A549 (cell line): ENCODE results near the gene SLC40A1. TPM values are rescaled to one million over a fixed set of nuclear protein-coding genes. Genes with fewer than 3 reads are reported as not detected.
A peak's percentile ranks its signal among the peaks of the same experiment; 100 is the strongest.

Experiments
- BHLHE40 ChIP-seq: IDR thresholded peaks from 2 replicates; pipeline ENCODE4 v1.6.1; 2012; ENCODE audit warnings: low read depth, low read length, inconsistent platforms
- CBX2 ChIP-seq: fragments of 200-600 bp; sonication (generic); IDR thresholded peaks from 2 replicates; pipeline ENCODE4 v1.6.1; 2016; ENCODE audit warnings: low read depth, mild to moderate bottlenecking, borderline replicate concordance
- CEBPB ChIP-seq, 2 experiments: fragments of >200 bp in 1 of 2; sonication (Bioruptor Twin) in 1 of 2; formaldehyde crosslinking in 1 of 2; IDR thresholded peaks; 2 replicates each; pipeline ENCODE4 v1.6.1; 2012 to 2016
- CHD2 ChIP-seq: fragments of 150-350 bp; IDR thresholded peaks from 2 replicates; pipeline ENCODE4 v1.6.1; 2014; ENCODE audit warnings: low read length; ENCODE audit not compliant: partially characterized antibody
- CHD4 ChIP-seq: fragments of 200-600 bp; sonication (generic); IDR thresholded peaks from 2 replicates; pipeline ENCODE4 v1.6.1; 2016; ENCODE audit warnings: antibody characterized with exemption, mild to moderate bottlenecking, borderline replicate concordance
- CTCF ChIP-seq: fragments of >200 bp; sonication (Bioruptor Twin); formaldehyde crosslinking; IDR thresholded peaks from 3 replicates; pipeline ENCODE4 v1.5.1; 2016
- EHMT2 ChIP-seq: fragments of 200-600 bp; sonication (generic); IDR thresholded peaks from 2 replicates; pipeline ENCODE4 v1.6.1; 2016; ENCODE audit warnings: antibody characterized with exemption, low read depth, mild to moderate bottlenecking, moderate library complexity
- EP300 ChIP-seq, 2 experiments: fragments of >200 bp; sonication (Bioruptor Twin); formaldehyde crosslinking; IDR thresholded peaks; 2 replicates in 1 of 2; 3 replicates in 1 of 2; pipeline ENCODE4 v1.6.1; 2016 to 2017
- FOSB ChIP-seq: fragments of 250-450 bp; sonication (Bioruptor Pico); IDR thresholded peaks from 2 replicates; pipeline ENCODE4 v1.5.0; 2020; ENCODE audit warnings: mild to moderate bottlenecking, moderate library complexity
- FOXS1 ChIP-seq: fragments of 250-450 bp; sonication (Bioruptor Pico); IDR thresholded peaks from 2 replicates; pipeline ENCODE4 v1.5.0; 2020; ENCODE audit warnings: mild to moderate bottlenecking, moderate library complexity
- GATA3 ChIP-seq: IDR thresholded peaks from 2 replicates; pipeline ENCODE4 v1.6.1; 2012; ENCODE audit warnings: borderline replicate concordance
- HES2 ChIP-seq: fragments of >200 bp; sonication (Bioruptor Twin); formaldehyde crosslinking; IDR thresholded peaks from 2 replicates; pipeline ENCODE4 v1.6.1; 2016
- HEYL ChIP-seq: fragments of 250-450 bp; sonication (Bioruptor Pico); IDR thresholded peaks from 2 replicates; pipeline ENCODE4 v1.8.0; 2021; ENCODE audit warnings: mild to moderate bottlenecking, moderate library complexity
- HOXB13 ChIP-seq: fragments of 250-450 bp; sonication (Bioruptor Pico); IDR thresholded peaks from 2 replicates; pipeline ENCODE4 v1.5.0; 2020; ENCODE audit warnings: low read depth, mild to moderate bottlenecking, moderate library complexity
- HOXB5 ChIP-seq: fragments of 250-450 bp; sonication (Bioruptor Pico); IDR thresholded peaks from 2 replicates; pipeline ENCODE4 v1.5.0; 2020; ENCODE audit warnings: mild to moderate bottlenecking, moderate library complexity
- JUN ChIP-seq, 2 experiments: fragments of >200 bp; sonication (Bioruptor Twin); formaldehyde crosslinking; IDR thresholded peaks; 2 replicates in 1 of 2; 3 replicates in 1 of 2; pipeline ENCODE4 v1.6.1; 2016 to 2017
- KDM1A ChIP-seq: fragments of 200-600 bp; sonication (generic); IDR thresholded peaks from 2 replicates; pipeline ENCODE4 v1.6.1; 2016; ENCODE audit warnings: low read depth, mild to moderate bottlenecking
- KDM5A ChIP-seq: fragments of 200-600 bp; sonication (generic); IDR thresholded peaks from 2 replicates; pipeline ENCODE4 v1.6.1; 2016; ENCODE audit warnings: antibody characterized with exemption, mild to moderate bottlenecking
- MAFK ChIP-seq: fragments of 450-650 bp; IDR thresholded peaks from 2 replicates; pipeline ENCODE4 v1.6.1; 2014; ENCODE audit not compliant: partially characterized antibody
- MAX ChIP-seq: IDR thresholded peaks from 2 replicates; pipeline ENCODE4 v1.6.1; 2012
- MAZ ChIP-seq: fragments of 150-350 bp; IDR thresholded peaks from 2 replicates; pipeline ENCODE4 v1.6.1; 2014; ENCODE audit warnings: antibody characterized with exemption, low read depth, low read length, borderline replicate concordance
- MYC ChIP-seq: IDR thresholded peaks from 2 replicates; pipeline ENCODE4 v1.6.1; 2012; ENCODE audit warnings: mild to moderate bottlenecking, inconsistent platforms, low read length, improper control_type of control experiment, borderline replicate concordance
- PHF8 ChIP-seq: fragments of 200-600 bp; sonication (generic); IDR thresholded peaks from 2 replicates; pipeline ENCODE4 v1.6.1; 2016; ENCODE audit warnings: low read depth, mild to moderate bottlenecking, antibody characterized with exemption, moderate library complexity, borderline replicate concordance
- POLR2A ChIP-seq: IDR thresholded peaks from 2 replicates; pipeline ENCODE4 v1.6.1; 2012; ENCODE audit warnings: mild to moderate bottlenecking, low read length
- POLR2AphosphoS2 ChIP-seq: conservative IDR thresholded peaks from 2 replicates; pipeline ENCODE4 v1.6.1; 2012; ENCODE audit warnings: low read length, improper control_type of control experiment, inconsistent platforms
- RAD21 ChIP-seq, 2 experiments: fragments of >200 bp in 1 of 2; sonication (Bioruptor Twin) in 1 of 2; formaldehyde crosslinking in 1 of 2; IDR thresholded peaks in 1 of 2; conservative IDR thresholded peaks in 1 of 2; 2 replicates in 1 of 2; 3 replicates in 1 of 2; pipeline ENCODE4 v1.6.1; 2012 to 2018; ENCODE audit warnings: inconsistent platforms in 1 of 2
- RCOR1 ChIP-seq: fragments of 150-350 bp; IDR thresholded peaks from 2 replicates; pipeline ENCODE4 v1.6.1; 2014; ENCODE audit warnings: antibody characterized with exemption, low read length, low read depth
- REST ChIP-seq: fragments of 200-600 bp; sonication (generic); IDR thresholded peaks from 2 replicates; pipeline ENCODE4 v1.6.1; 2016; ENCODE audit warnings: antibody characterized with exemption, mild to moderate bottlenecking, moderate library complexity
- RNF2 ChIP-seq: fragments of 200-600 bp; sonication (generic); IDR thresholded peaks from 2 replicates; pipeline ENCODE4 v1.6.1; 2016; ENCODE audit warnings: low read depth, mild to moderate bottlenecking, antibody characterized with exemption, moderate library complexity, borderline replicate concordance
- SMC3 ChIP-seq: fragments of >200 bp; sonication (Bioruptor Twin); formaldehyde crosslinking; IDR thresholded peaks from 3 replicates; pipeline ENCODE4 v1.6.1; 2018; ENCODE audit warnings: inconsistent platforms
- SREBF2 ChIP-seq: fragments of 450-650 bp; IDR thresholded peaks from 2 replicates; pipeline ENCODE4 v1.6.1; 2014; ENCODE audit warnings: mild to moderate bottlenecking, moderate library complexity
- TFCP2L1 ChIP-seq: fragments of 250-450 bp; sonication (Bioruptor Pico); IDR thresholded peaks from 2 replicates; pipeline ENCODE4 v1.5.0; 2021; ENCODE audit warnings: mild to moderate bottlenecking
- TP53 ChIP-seq: fragments of 250-450 bp; sonication (Bioruptor Pico); IDR thresholded peaks from 2 replicates; pipeline ENCODE4 v1.5.0; 2021; ENCODE audit warnings: mild to moderate bottlenecking, moderate library complexity
- ZSCAN20 ChIP-seq: fragments of 250-450 bp; sonication (Bioruptor Pico); IDR thresholded peaks from 2 replicates; pipeline ENCODE4 v1.8.0; 2022; ENCODE audit warnings: mild to moderate bottlenecking, moderate library complexity
- polyA plus RNA-seq, 4 experiments: library from polyadenylated mRNA; depleted of rRNA in 3 of 4; stranded (reverse); fragments of >200 nt; fragmentation: RNase III in 1 of 4; extraction: RNeasy Plus Mini Kit Qiagen cat#74134 plus additional on column Dnase treatment in 1 of 4; gene quantifications; 2 replicates in 3 of 4; 3 replicates in 1 of 4; pipeline ENCODE4 v1.2.3, GENCODE V29; 2011 to 2017
- TF ChIP-seq, protein P1 (sequence below): IDR thresholded peaks from 2 replicates; pipeline ENCODE4 v1.6.1; 2012; ENCODE audit warnings: low read depth, borderline replicate concordance
- TF ChIP-seq, protein P2 (sequence below): IDR thresholded peaks from 2 replicates; pipeline ENCODE4 v1.6.1; 2012
- TF ChIP-seq, protein P3 (sequence below): fragments of 450-650 bp; IDR thresholded peaks from 2 replicates; pipeline ENCODE4 v1.6.1; 2014; ENCODE audit warnings: antibody characterized with exemption

SLC40A1 gene
- polyA plus RNA-seq, 2 of the 4 experiments (the other 2 are of a cell fraction): 8.2 to 12.3 TPM

DNA sequence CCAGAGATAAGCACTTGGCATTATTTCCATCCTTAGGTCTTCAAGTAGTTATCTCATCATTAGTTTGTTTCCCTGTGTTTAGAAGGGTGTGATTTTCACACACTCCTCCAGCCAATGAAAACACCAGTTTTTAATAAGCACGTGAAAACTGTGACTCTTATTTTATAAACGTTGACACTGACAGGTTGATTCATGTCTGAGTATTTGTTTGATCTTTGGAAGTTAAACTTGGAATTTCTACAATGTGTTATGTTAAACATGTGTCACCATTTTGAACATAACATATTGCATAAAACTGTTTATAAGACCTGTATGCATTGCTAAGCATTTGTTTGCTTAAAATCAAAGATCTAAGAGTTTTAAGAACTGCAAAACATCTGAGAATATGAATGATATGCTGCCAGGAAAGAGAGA is 27.6 kb downstream of the SLC40A1 start (continued):
- TF ChIP-seq, protein P1, sequence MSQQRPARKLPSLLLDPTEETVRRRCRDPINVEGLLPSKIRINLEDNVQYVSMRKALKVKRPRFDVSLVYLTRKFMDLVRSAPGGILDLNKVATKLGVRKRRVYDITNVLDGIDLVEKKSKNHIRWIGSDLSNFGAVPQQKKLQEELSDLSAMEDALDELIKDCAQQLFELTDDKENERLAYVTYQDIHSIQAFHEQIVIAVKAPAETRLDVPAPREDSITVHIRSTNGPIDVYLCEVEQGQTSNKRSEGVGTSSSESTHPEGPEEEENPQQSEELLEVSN: no peak; the same call in 1 of the 2 replicates
- peak; percentile 84 for TF ChIP-seq GATA3
- TF ChIP-seq MAFK: no peak
- TF ChIP-seq EP300 (IDR thresholded peaks at IDR 0.05): peak in 1 of 2 experiments; percentile 17; a peak in 1 of 5 replicates
- 0 out of 5 replicates have a peak, but pooled peaks of 1 of the 2 experiments have one; percentile 52 for TF ChIP-seq JUN (IDR thresholded peaks at IDR 0.05)
- TF ChIP-seq FOXS1 (CRISPR knock-in tag): no peak
- no peak for TF ChIP-seq CHD2
- no peak for TF ChIP-seq PHF8
- peak; percentile 44 to 78; a peak in 2 of 4 replicates for TF ChIP-seq CEBPB (IDR thresholded peaks at IDR 0.05)
- TF ChIP-seq RAD21 (conservative IDR thresholded peaks at IDR 0.05 in 1 of 2, IDR thresholded peaks at IDR 0.05 in 1 of 2): no peak
- TF ChIP-seq CTCF: no peak
- TF ChIP-seq CBX2: no peak
- no peak for TF ChIP-seq TFCP2L1 (CRISPR knock-in tag)
- peak; percentile 56 for TF ChIP-seq MAX
- TF ChIP-seq, protein P2, sequence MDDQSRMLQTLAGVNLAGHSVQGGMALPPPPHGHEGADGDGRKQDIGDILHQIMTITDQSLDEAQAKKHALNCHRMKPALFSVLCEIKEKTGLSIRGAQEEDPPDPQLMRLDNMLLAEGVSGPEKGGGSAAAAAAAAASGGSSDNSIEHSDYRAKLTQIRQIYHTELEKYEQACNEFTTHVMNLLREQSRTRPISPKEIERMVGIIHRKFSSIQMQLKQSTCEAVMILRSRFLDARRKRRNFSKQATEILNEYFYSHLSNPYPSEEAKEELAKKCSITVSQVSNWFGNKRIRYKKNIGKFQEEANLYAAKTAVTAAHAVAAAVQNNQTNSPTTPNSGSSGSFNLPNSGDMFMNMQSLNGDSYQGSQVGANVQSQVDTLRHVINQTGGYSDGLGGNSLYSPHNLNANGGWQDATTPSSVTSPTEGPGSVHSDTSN: no peak
- no peak for TF ChIP-seq CHD4
- no peak for TF ChIP-seq POLR2A
- no peak for TF ChIP-seq TP53 (CRISPR knock-in tag)
- no peak for TF ChIP-seq MYC
- no peak for TF ChIP-seq EHMT2
- TF ChIP-seq BHLHE40: peak; percentile 30; the same call in 1 of the 2 replicates
- TF ChIP-seq RCOR1: no peak
- TF ChIP-seq FOSB (CRISPR knock-in tag): no peak
- no peak for TF ChIP-seq POLR2AphosphoS2
- no peak for TF ChIP-seq SMC3
- TF ChIP-seq KDM1A: no peak
- no peak for TF ChIP-seq ZSCAN20 (CRISPR knock-in tag)
- no peak for TF ChIP-seq HEYL
- no peak for TF ChIP-seq KDM5A
- TF ChIP-seq, protein P3, sequence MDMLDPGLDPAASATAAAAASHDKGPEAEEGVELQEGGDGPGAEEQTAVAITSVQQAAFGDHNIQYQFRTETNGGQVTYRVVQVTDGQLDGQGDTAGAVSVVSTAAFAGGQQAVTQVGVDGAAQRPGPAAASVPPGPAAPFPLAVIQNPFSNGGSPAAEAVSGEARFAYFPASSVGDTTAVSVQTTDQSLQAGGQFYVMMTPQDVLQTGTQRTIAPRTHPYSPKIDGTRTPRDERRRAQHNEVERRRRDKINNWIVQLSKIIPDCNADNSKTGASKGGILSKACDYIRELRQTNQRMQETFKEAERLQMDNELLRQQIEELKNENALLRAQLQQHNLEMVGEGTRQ: no peak
- no peak for TF ChIP-seq MAZ
- TF ChIP-seq RNF2: no peak
- TF ChIP-seq HOXB5 (CRISPR knock-in tag): peak; percentile 90; the same call in 1 of the 2 replicates
- TF ChIP-seq REST: no peak
- no peak for TF ChIP-seq SREBF2
- no peak for TF ChIP-seq HOXB13 (CRISPR knock-in tag)
- TF ChIP-seq HES2: no peak
